Measurements from ENCODE around the gene KCNAB2. TPM values are rescaled to one million over a fixed set of nuclear protein-coding genes. Genes with fewer than 3 reads are reported as not detected.

Gene KCNAB2
- total RNA-seq, 1 donor from 2014 or later: 3.1 TPM

DNA sequence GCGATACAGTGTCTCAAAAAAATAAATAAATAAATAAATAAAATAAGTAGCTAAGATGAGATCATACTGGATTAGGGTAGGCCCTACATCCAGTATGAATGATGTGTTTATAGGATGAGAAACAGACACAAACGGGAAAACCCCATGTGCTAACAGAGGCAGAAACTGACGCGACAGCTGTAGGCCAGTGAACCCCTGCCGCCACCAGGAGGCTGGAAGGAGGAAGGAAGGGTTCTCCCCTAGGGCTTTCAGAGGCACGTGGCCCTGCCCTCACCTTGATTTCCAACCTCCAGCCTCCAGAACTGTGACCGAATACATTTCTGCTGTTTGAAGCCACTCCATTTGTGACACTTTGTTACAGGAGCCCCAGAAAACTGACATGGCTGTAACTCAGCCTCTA lies 95.9 kb downstream of the KCNAB2 start:
- Mint-ChIP-seq H3K9me3 (ENCODE audit: unreplicated experiment) (no peaks in the 10 kb centered on the region), H3K27me3 (ENCODE audit: low read depth, unreplicated experiment) (peaks cover 50% of the 10 kb centered on the region), H3K4me3 (ENCODE audit: unreplicated experiment) (no peak overlapping the region), H3K27ac (ENCODE audit: unreplicated experiment) (no peak overlapping the region), H3K36me3 (ENCODE audit: low read depth, unreplicated experiment) (no peaks in the 10 kb centered on the region), H3K4me1 (ENCODE audit: low read depth, unreplicated experiment) (no peaks in the 10 kb centered on the region)
- TF ChIP-seq, protein P1, sequence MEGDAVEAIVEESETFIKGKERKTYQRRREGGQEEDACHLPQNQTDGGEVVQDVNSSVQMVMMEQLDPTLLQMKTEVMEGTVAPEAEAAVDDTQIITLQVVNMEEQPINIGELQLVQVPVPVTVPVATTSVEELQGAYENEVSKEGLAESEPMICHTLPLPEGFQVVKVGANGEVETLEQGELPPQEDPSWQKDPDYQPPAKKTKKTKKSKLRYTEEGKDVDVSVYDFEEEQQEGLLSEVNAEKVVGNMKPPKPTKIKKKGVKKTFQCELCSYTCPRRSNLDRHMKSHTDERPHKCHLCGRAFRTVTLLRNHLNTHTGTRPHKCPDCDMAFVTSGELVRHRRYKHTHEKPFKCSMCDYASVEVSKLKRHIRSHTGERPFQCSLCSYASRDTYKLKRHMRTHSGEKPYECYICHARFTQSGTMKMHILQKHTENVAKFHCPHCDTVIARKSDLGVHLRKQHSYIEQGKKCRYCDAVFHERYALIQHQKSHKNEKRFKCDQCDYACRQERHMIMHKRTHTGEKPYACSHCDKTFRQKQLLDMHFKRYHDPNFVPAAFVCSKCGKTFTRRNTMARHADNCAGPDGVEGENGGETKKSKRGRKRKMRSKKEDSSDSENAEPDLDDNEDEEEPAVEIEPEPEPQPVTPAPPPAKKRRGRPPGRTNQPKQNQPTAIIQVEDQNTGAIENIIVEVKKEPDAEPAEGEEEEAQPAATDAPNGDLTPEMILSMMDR (IDR thresholded peaks at IDR 0.05; ENCODE audit: insufficient read depth, low read depth, low read length): no peak
- TF ChIP-seq EZH2 (IDR thresholded peaks at IDR 0.05; ENCODE audit: insufficient read depth, low read length): no peak
- no peak for FAIRE-seq
- H3K9ac ChIP-seq (ENCODE audit: low read length): no peak overlapping the region
- no peak overlapping the region for H3K27ac ChIP-seq (ENCODE audit: low read depth, low read length)
- H4K20me1 ChIP-seq (ENCODE audit: insufficient read depth, low read length): no peaks in the 10 kb centered on the region
- H3K9me3 ChIP-seq (ENCODE audit: insufficient read depth, low read depth, low read length): no peaks in the 10 kb centered on the region
- no peak overlapping the region for H2AFZ ChIP-seq (ENCODE audit: low read depth, low read length)
- DNase-seq (ENCODE audit: low read depth): no peak
- H3K4me2 ChIP-seq (ENCODE audit: low read length): no peak overlapping the region
- no peaks in the 10 kb centered on the region for H3K4me1 ChIP-seq (ENCODE audit: insufficient read depth, low read length)
- no peaks in the 10 kb centered on the region for H3K36me3 ChIP-seq (ENCODE audit: insufficient read depth, low read length)
- no peak overlapping the region for H3K4me3 ChIP-seq (ENCODE audit: insufficient read depth, low read depth, low read length)
- no peaks in the 10 kb centered on the region for H3K79me2 ChIP-seq (ENCODE audit: insufficient read depth, low read length)
- no peaks in the 10 kb centered on the region for H3K27me3 ChIP-seq (ENCODE audit: insufficient read depth, low read length)

DNA sequence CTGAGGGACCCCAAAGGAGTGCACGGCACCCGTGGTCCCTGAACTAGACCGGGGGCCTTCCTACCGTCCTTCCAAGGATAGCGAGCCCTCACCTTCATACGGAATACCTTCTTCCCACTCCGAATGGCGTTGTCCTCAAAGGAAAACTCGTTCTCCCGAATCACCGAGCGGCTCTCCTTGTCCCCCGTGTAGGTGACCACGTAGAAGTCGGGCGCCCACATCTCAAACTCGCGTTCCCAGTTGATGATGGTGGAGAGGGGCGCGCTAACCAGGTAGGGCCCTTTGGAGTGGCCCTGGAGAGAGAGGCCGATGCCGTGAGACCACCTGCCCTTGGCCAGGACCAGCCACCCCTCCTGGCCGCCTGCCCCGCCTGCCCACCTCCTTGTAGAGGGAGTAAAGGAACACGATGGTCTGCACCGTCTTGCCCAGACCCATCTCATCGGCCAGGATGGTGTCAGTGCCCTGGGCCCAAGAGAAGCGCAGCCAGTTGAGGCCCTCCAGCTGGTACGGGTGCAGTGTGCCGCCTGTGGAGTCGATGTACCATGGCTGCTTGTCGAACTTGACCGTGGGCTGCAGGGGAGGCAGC lies 96.4 kb downstream of the KCNAB2 start:
- H3K36me3 ChIP-seq (ENCODE audit: insufficient read depth, low read length): no peaks in the 10 kb centered on the region
- H3K4me3 Mint-ChIP-seq (ENCODE audit: unreplicated experiment): no peak overlapping the region
- H3K27ac Mint-ChIP-seq (ENCODE audit: unreplicated experiment): no peak overlapping the region
- no peak overlapping the region for H3K4me3 ChIP-seq (ENCODE audit: insufficient read depth, low read depth, low read length)
- no peaks in the 10 kb centered on the region for H3K27me3 ChIP-seq (ENCODE audit: insufficient read depth, low read length)
- no peaks in the 10 kb centered on the region for H3K79me2 ChIP-seq (ENCODE audit: insufficient read depth, low read length)
- DNase-seq (ENCODE audit: low read depth) (no peak), FAIRE-seq (no peak)
- H3K9ac ChIP-seq (ENCODE audit: low read length): no peak overlapping the region
- H3K27me3 Mint-ChIP-seq (ENCODE audit: low read depth, unreplicated experiment): peaks cover 54% of the 10 kb centered on the region
- no peak overlapping the region for H2AFZ ChIP-seq (ENCODE audit: low read depth, low read length)
- H3K4me2 ChIP-seq (ENCODE audit: low read length): no peak overlapping the region
- no peak overlapping the region for H3K27ac ChIP-seq (ENCODE audit: low read depth, low read length)
- no peak for TF ChIP-seq EZH2 (IDR thresholded peaks at IDR 0.05; ENCODE audit: insufficient read depth, low read length)
- TF ChIP-seq, protein P1 (IDR thresholded peaks at IDR 0.05; ENCODE audit: insufficient read depth, low read depth, low read length): no peak
- no peaks in the 10 kb centered on the region for H3K4me1 ChIP-seq (ENCODE audit: insufficient read depth, low read length)
- H4K20me1 ChIP-seq (ENCODE audit: insufficient read depth, low read length): no peaks in the 10 kb centered on the region
- no peaks in the 10 kb centered on the region for H3K4me1 Mint-ChIP-seq (ENCODE audit: low read depth, unreplicated experiment)
- no peaks in the 10 kb centered on the region for H3K36me3 Mint-ChIP-seq (ENCODE audit: low read depth, unreplicated experiment)
- no peaks in the 10 kb centered on the region for H3K9me3 ChIP-seq (ENCODE audit: insufficient read depth, low read depth, low read length)
- no peaks in the 10 kb centered on the region for H3K9me3 Mint-ChIP-seq (ENCODE audit: unreplicated experiment)

DNA sequence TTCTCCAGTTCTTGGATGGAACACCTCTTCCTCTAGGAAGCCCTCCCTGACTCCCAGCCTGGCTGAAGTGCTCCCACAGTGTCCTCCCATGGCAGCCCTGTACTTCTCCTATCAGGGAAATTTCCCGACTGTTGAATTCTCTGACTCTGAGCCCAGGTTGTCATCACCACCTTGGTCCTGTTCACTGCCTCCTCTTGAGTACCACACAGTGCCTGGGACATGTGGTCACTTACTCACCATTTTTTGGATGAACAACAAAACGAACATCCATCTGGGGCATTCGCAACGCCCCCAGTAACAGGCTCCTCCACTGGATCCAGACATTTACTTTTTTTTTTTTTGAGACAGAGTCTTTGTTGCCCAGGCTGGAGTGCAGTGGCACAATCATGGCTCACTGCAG lies 97.0 kb downstream of the KCNAB2 start:
- Histone ChIP-seq H3K27ac (ENCODE audit: low read depth, low read length) (no peak overlapping the region), H2AFZ (ENCODE audit: low read depth, low read length) (no peak overlapping the region), H3K27me3 (ENCODE audit: insufficient read depth, low read length) (no peaks in the 10 kb centered on the region), H3K4me1 (ENCODE audit: insufficient read depth, low read length) (no peaks in the 10 kb centered on the region), H3K9ac (ENCODE audit: low read length) (no peak overlapping the region), H3K4me2 (ENCODE audit: low read length) (no peak overlapping the region), H4K20me1 (ENCODE audit: insufficient read depth, low read length) (no peaks in the 10 kb centered on the region), H3K36me3 (ENCODE audit: insufficient read depth, low read length) (no peaks in the 10 kb centered on the region), H3K9me3 (ENCODE audit: insufficient read depth, low read depth, low read length) (no peaks in the 10 kb centered on the region), H3K4me3 (ENCODE audit: insufficient read depth, low read depth, low read length) (no peak overlapping the region), H3K79me2 (ENCODE audit: insufficient read depth, low read length) (no peaks in the 10 kb centered on the region)
- FAIRE-seq: no peak
- H3K4me1 Mint-ChIP-seq (ENCODE audit: low read depth, unreplicated experiment): no peaks in the 10 kb centered on the region
- no peaks in the 10 kb centered on the region for H3K36me3 Mint-ChIP-seq (ENCODE audit: low read depth, unreplicated experiment)
- H3K4me3 Mint-ChIP-seq (ENCODE audit: unreplicated experiment): no peak overlapping the region
- H3K9me3 Mint-ChIP-seq (ENCODE audit: unreplicated experiment): no peaks in the 10 kb centered on the region
- H3K27me3 Mint-ChIP-seq (ENCODE audit: low read depth, unreplicated experiment): peaks cover 53% of the 10 kb centered on the region
- no peak overlapping the region for H3K27ac Mint-ChIP-seq (ENCODE audit: unreplicated experiment)
- TF ChIP-seq, protein P1 (IDR thresholded peaks at IDR 0.05; ENCODE audit: insufficient read depth, low read depth, low read length): no peak
- no peak for TF ChIP-seq EZH2 (IDR thresholded peaks at IDR 0.05; ENCODE audit: insufficient read depth, low read length)
- no peak for DNase-seq (ENCODE audit: low read depth)

All from astrocyte (in vitro differentiated cells and primary cell).